ENCODE data around the gene SNRPF.
"Not testable (repeated sequence)": the region's sequence is repeated elsewhere in the genome, so short reads cannot be mapped to it uniquely, and the experiment has no call there.

SNRPF gene

DNA sequence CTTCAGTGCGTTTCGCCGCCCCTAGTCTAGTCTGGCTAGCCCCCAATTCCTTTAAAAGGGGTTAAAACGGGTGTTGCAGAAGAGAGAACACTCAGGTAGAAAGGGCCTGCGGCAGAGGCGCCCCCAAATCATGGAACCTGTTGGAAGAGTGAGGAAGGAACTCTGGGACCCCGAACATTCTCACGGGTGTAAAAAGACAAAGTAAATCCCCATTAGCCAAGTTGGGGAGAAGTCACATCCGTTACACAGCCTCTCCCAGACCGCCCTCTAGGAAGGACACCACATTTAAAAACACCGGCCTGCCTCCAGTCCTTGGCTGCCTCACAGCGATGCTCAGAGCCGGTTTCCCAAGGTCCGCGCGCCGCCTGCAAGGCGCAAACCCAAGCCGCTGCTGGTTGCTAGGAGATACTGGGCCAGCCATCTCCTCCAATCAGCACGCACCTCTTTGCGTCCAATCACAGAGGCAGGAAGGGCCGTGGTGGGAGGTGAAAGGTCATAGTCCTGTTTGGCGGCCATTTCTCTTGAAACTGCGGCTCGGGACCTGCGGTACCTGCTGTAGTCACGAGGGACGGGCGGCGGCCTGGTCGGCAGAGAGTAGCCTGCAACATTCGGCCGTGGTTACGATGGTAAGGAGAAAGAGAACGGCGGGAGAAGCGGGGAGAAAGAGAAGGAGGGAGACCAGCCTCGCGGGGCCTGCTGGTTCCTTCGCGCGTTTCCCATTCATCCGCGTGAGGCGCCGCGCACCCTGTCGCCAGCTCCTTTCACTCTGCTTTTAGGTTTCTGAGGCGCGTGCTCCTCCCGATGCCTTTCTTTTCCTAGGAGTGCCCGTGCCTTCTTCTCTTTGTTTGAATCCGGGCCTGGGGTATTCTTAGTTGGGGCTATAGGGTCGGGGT lies at the start of gene SNRPF:
SNRPF (plus strand) TSS at position 502 of the 893 bp plus-strand sequence; CDS start at position 624, 122 bp downstream.
- Histone ChIP-seq H3K36me3 (ENCODE audit: control insufficient read depth, insufficient read depth, low read length) (peaks cover 29% of the 10 kb centered on the region), H3K4me1 (ENCODE audit: control insufficient read depth, insufficient read depth, low read length) (peaks cover 11% of the 10 kb centered on the region; the same call in 1 of the 2 replicates), H3K4me3 (ENCODE audit: low read depth, low read length) (peak within 1 kb of the TSS; percentile 92), H3K9me3 (ENCODE audit: control insufficient read depth, insufficient read depth, low read length) (peaks cover 5% of the 10 kb centered on the region), H3K9ac (ENCODE audit: low read depth, low read length) (peak within 1 kb of the TSS; percentile 95), H3K27ac (ENCODE audit: low read depth, low read length) (peak within 1 kb of the TSS; percentile 91), H3K27me3 (ENCODE audit: control insufficient read depth, insufficient read depth, low read length) (no peaks in the 10 kb centered on the region)

DNA sequence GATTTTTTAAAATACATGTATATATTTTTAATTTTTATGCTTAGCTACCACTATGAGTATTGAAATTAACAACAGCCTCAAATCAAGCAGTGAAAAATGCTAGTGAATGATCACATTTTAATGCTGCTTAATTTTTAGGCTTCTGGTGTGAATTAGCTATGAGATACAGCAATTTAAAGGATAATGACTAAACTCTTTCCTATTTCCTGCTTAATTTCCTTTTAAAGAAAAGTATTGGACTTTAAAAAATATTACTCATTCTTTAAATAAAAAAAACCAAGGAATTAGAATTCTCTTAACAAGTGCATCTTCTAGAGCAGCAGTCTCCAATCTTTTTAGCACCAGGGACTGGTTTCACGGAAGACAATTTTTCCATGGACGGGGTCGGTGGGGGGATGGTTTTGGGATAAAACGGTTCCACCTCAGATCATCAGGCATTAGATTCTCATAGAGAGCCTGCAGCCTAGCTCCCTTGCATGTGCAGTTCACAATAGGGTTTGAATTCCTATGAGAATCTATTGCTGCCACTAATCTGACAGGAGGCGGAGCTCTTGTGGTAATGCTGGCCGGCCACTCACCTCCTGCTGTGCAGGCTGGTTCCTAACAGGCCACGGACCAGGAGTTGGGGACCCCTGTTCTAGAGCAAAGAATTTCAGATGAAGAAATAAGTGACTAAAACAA lies 49.6 kb upstream of the SNRPF start:
- no peaks in the 10 kb centered on the region for H3K4me1 ChIP-seq (ENCODE audit: control insufficient read depth, insufficient read depth, low read length)

DNA sequence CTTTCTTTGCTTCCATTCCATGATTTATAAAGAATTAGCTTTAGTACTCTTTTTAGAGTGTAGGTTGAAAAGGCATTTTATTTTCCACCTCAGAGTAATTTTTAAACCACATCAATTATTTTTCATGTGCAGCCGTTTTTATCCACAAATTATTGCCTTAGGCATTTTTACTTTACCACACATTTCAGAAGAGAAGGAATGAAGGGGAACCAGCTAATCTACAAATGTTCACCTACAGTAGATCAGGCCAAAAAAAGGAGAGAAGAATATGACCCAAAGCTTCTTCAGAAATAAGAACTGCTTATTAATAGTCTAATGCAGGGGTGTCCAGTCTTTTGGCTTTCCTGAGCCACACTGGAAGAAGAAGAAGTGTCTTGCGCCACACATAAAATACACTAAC lies 48.3 kb upstream of the SNRPF start:
- Histone ChIP-seq H3K4me3 (ENCODE audit: low read depth, low read length) (no peak overlapping the region), H3K27me3 (ENCODE audit: control insufficient read depth, insufficient read depth, low read length) (no peaks in the 10 kb centered on the region), H3K27ac (ENCODE audit: low read depth, low read length) (no peak overlapping the region), H3K36me3 (ENCODE audit: control insufficient read depth, insufficient read depth, low read length) (no peaks in the 10 kb centered on the region), H3K9me3 (ENCODE audit: control insufficient read depth, insufficient read depth, low read length) (no peaks in the 10 kb centered on the region), H3K9ac (ENCODE audit: low read depth, low read length) (no peak overlapping the region), H3K4me1 (ENCODE audit: control insufficient read depth, insufficient read depth, low read length) (no peaks in the 10 kb centered on the region)

More for the DNA sequence above, 49.6 kb upstream of the SNRPF start:
- Histone ChIP-seq H3K27ac (ENCODE audit: low read depth, low read length) (no peak overlapping the region), H3K9me3 (ENCODE audit: control insufficient read depth, insufficient read depth, low read length) (no peaks in the 10 kb centered on the region), H3K4me3 (ENCODE audit: low read depth, low read length) (no peak overlapping the region), H3K27me3 (ENCODE audit: control insufficient read depth, insufficient read depth, low read length) (no peaks in the 10 kb centered on the region), H3K36me3 (ENCODE audit: control insufficient read depth, insufficient read depth, low read length) (no peaks in the 10 kb centered on the region), H3K9ac (ENCODE audit: low read depth, low read length) (no peak overlapping the region)

- H3K27me3 ChIP-seq (ENCODE audit: control insufficient read depth, insufficient read depth, low read length); H3K4me1 ChIP-seq (ENCODE audit: control insufficient read depth, insufficient read depth, low read length); H3K9ac ChIP-seq (ENCODE audit: low read depth, low read length); H3K36me3 ChIP-seq (ENCODE audit: control insufficient read depth, insufficient read depth, low read length); H3K27ac ChIP-seq (ENCODE audit: low read depth, low read length); H3K4me3 ChIP-seq (ENCODE audit: low read depth, low read length); H3K9me3 ChIP-seq (ENCODE audit: control insufficient read depth, insufficient read depth, low read length): not testable (repeated sequence)
These were observed 46.6 kb upstream of the SNRPF start for GRCh38 chr12:95812155-95812554.

GRCh38 chr12:95815632-95816212 lies 43.0 kb upstream of the SNRPF start:
- Histone ChIP-seq H3K9me3 (ENCODE audit: control insufficient read depth, insufficient read depth, low read length) (no peaks in the 10 kb centered on the region), H3K27ac (ENCODE audit: low read depth, low read length) (no peak overlapping the region), H3K27me3 (ENCODE audit: control insufficient read depth, insufficient read depth, low read length) (no peaks in the 10 kb centered on the region)

DNA sequence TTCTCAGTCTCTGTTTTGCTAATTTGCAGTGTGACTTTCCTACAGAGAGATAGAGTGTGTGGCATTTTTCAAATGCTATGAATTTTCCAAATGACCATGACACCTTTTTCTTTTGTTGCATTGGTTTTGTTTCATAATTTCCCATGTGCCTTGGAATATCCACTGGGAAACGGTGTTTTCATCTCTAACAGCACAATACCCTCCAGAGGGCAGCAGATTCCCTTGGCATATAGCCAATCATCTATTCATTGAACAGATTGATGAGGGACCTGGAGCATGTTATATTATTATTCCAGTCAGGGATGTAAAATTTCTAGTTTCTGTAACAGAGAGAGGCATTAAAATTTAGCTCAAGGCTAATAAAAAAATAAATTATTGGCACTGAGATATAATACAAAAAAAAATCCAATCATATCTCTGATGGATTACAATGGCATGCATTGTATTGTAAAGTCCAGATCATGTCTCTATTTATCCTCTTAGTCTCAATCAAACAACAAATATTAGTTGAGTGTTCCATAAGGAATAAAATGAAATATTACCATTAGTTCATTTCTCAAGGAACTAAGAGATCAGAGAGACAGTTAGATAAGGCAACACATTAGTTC lies 38.6 kb upstream of the SNRPF start:
- Histone ChIP-seq H3K36me3 (ENCODE audit: control insufficient read depth, insufficient read depth, low read length) (no peaks in the 10 kb centered on the region), H3K4me3 (ENCODE audit: low read depth, low read length) (no peak overlapping the region), H3K9ac (ENCODE audit: low read depth, low read length) (no peak overlapping the region), H3K9me3 (ENCODE audit: control insufficient read depth, insufficient read depth, low read length) (no peaks in the 10 kb centered on the region), H3K4me1 (ENCODE audit: control insufficient read depth, insufficient read depth, low read length) (no peaks in the 10 kb centered on the region), H3K27me3 (ENCODE audit: control insufficient read depth, insufficient read depth, low read length) (no peaks in the 10 kb centered on the region), H3K27ac (ENCODE audit: low read depth, low read length) (no peak overlapping the region)

More at GRCh38 chr12:95815632-95816212, 43.0 kb upstream of the SNRPF start:
- H3K9ac ChIP-seq (ENCODE audit: low read depth, low read length), result no peak overlapping the region
- H3K4me3 ChIP-seq (ENCODE audit: low read depth, low read length), result no peak overlapping the region
- no peaks in the 10 kb centered on the region for H3K36me3 ChIP-seq (ENCODE audit: control insufficient read depth, insufficient read depth, low read length)
- H3K4me1 ChIP-seq (ENCODE audit: control insufficient read depth, insufficient read depth, low read length), result no peaks in the 10 kb centered on the region

DNA sequence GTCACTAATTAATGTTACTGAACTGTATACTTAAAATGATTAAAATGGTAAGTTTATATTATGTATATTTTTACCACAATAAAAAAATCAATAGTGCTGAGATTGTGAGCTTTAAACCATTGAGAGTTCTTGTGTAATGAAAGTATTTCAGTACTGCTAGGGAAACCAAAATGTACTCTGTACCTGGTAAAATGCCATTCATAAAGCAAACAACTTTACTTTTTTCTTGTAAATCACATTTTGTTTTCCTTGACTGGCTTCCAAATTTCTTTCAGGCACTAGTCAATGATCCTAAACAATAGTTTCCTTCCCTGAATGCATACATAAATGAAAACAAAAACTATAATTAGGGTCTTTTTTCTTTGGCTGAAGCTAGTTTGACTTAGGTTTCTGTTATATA lies 29.4 kb upstream of the SNRPF start:
- Histone ChIP-seq H3K27ac (ENCODE audit: low read depth, low read length) (no peak overlapping the region), H3K9ac (ENCODE audit: low read depth, low read length) (no peak overlapping the region), H3K4me3 (ENCODE audit: low read depth, low read length) (no peak overlapping the region), H3K36me3 (ENCODE audit: control insufficient read depth, insufficient read depth, low read length) (no peaks in the 10 kb centered on the region), H3K4me1 (ENCODE audit: control insufficient read depth, insufficient read depth, low read length) (peaks cover 11% of the 10 kb centered on the region), H3K9me3 (ENCODE audit: control insufficient read depth, insufficient read depth, low read length) (no peaks in the 10 kb centered on the region), H3K27me3 (ENCODE audit: control insufficient read depth, insufficient read depth, low read length) (no peaks in the 10 kb centered on the region)

- Histone ChIP-seq H3K4me1 (ENCODE audit: control insufficient read depth, insufficient read depth, low read length) (peaks cover 11% of the 10 kb centered on the region), H3K27me3 (ENCODE audit: control insufficient read depth, insufficient read depth, low read length) (no peaks in the 10 kb centered on the region), H3K36me3 (ENCODE audit: control insufficient read depth, insufficient read depth, low read length) (no peaks in the 10 kb centered on the region), H3K4me3 (ENCODE audit: low read depth, low read length) (no peak overlapping the region), H3K9me3 (ENCODE audit: control insufficient read depth, insufficient read depth, low read length) (no peaks in the 10 kb centered on the region), H3K27ac (ENCODE audit: low read depth, low read length) (no peak overlapping the region), H3K9ac (ENCODE audit: low read depth, low read length) (no peak overlapping the region)
These were observed 28.2 kb upstream of the SNRPF start for GRCh38 chr12:95830335-95831089.

DNA sequence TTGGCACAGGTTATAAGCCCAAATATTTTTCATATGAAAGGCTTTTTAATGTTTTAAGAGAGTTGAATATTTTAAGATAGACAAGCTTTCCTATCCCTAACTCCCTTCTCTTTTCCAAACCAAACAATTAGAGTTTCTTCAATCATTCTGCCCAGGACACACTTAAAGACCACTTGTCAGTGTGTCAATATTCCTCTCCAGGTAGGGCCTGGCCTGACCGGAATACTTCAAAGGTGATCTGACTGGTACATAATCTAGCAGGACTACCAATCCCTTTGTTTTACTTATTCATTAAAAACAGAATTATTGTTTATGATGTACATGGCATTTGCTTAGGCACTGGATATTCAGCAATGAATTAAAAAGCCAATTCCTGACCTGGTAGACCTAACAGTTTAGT lies 24.2 kb upstream of the SNRPF start:
- H3K4me3 ChIP-seq (ENCODE audit: low read depth, low read length), result no peak overlapping the region
- H3K36me3 ChIP-seq (ENCODE audit: control insufficient read depth, insufficient read depth, low read length), result no peaks in the 10 kb centered on the region

DNA sequence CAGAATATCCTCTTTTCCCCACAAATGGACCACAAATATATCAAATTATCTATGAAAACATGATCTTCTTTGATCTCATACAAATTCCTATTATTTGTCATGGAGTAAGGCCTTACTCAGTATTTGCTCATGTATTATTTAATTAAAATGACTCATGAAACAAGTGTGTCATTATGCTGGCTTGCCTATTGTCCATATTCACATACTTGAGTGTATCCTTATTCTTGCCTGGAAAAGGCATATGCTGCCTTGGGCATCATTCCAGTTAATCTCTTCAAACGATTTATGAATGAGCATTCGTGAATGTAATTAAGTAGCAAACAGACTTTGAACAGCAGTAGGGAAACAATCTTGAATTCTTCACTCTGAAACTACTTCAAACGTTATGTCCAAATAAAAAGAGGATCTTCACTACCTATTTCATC lies 22.6 kb upstream of the SNRPF start:
- H3K9me3 ChIP-seq (ENCODE audit: control insufficient read depth, insufficient read depth, low read length), result no peaks in the 10 kb centered on the region
- H3K27me3 ChIP-seq (ENCODE audit: control insufficient read depth, insufficient read depth, low read length), result no peaks in the 10 kb centered on the region
- H3K4me3 ChIP-seq (ENCODE audit: low read depth, low read length), result no peak overlapping the region
- H3K9ac ChIP-seq (ENCODE audit: low read depth, low read length), result no peak overlapping the region
- H3K4me1 ChIP-seq (ENCODE audit: control insufficient read depth, insufficient read depth, low read length), result peaks cover 4% of the 10 kb centered on the region; the same call in 1 of the 2 replicates
- H3K36me3 ChIP-seq (ENCODE audit: control insufficient read depth, insufficient read depth, low read length), result no peaks in the 10 kb centered on the region
- H3K27ac ChIP-seq (ENCODE audit: low read depth, low read length), result no peak overlapping the region

More for the DNA sequence above, 24.2 kb upstream of the SNRPF start:
- Histone ChIP-seq H3K9me3 (ENCODE audit: control insufficient read depth, insufficient read depth, low read length) (no peaks in the 10 kb centered on the region), H3K9ac (ENCODE audit: low read depth, low read length) (no peak overlapping the region), H3K27ac (ENCODE audit: low read depth, low read length) (no peak overlapping the region), H3K27me3 (ENCODE audit: control insufficient read depth, insufficient read depth, low read length) (no peaks in the 10 kb centered on the region), H3K4me1 (ENCODE audit: control insufficient read depth, insufficient read depth, low read length) (peaks cover 4% of the 10 kb centered on the region; the same call in 1 of the 2 replicates)
